Measurements from ENCODE around the gene MYL1. TPM values are rescaled to one million over a fixed set of nuclear protein-coding genes. Genes with fewer than 3 reads are reported as not detected.
A peak's percentile ranks its signal among the peaks of the same experiment; 100 is the strongest.

The MYL1 gene
- total and polyA plus RNA-seq, 2 experiments from 2014 or later, result not detected

- Histone ChIP-seq H3K9me2 (ENCODE audit: insufficient read depth) (no peaks in the 10 kb centered on the region), H4K20me1 (ENCODE audit: insufficient read depth) (no peaks in the 10 kb centered on the region), H2AFZ (no peak overlapping the region), H3K27me3 (replicated peaks; ENCODE audit: insufficient read depth) (no peaks in the 10 kb centered on the region), H3K4me1 (ENCODE audit: insufficient read depth) (no peaks in the 10 kb centered on the region), H3F3A (ENCODE audit: insufficient read depth) (no peaks in the 10 kb centered on the region), H3K36me3 (ENCODE audit: low read depth) (no peaks in the 10 kb centered on the region), H3K79me2 (ENCODE audit: insufficient read depth) (no peaks in the 10 kb centered on the region), H3K9me3 (ENCODE audit: low read depth) (no peaks in the 10 kb centered on the region), H3K27ac (no peak overlapping the region), H3K9ac (no peak overlapping the region), H3K4me2 (ENCODE audit: unreplicated experiment) (no peak overlapping the region), H3K4me3 (no peak overlapping the region)
- DNase-seq, result peak; percentile 1
- 6% methylated on average over 3 of the region's 3 CpGs for WGBS, 2 experiments (ENCODE audit: low coverage in 1 of 2, low lambda C conversion rate in 2 of 2, missing lambda C conversion rate in 2 of 2)
- TF ChIP-seq EZH2phosphoT487 (IDR thresholded peaks at IDR 0.05; ENCODE audit: insufficient read depth, low read depth) (no peak), EZH2 (IDR thresholded peaks at IDR 0.05; ENCODE audit: insufficient read depth, poor library complexity, severe bottlenecking) (no peak)
- in situ Hi-C loops (cut with MboI), result no loop called here
Measured at GRCh38 chr2:210302326-210302725, 12.6 kb downstream of the MYL1 start.

- Histone ChIP-seq H3K79me2 (ENCODE audit: insufficient read depth) (no peaks in the 10 kb centered on the region), H3F3A (ENCODE audit: insufficient read depth) (no peaks in the 10 kb centered on the region), H3K9ac (no peak overlapping the region), H4K20me1 (ENCODE audit: insufficient read depth) (no peaks in the 10 kb centered on the region), H3K36me3 (ENCODE audit: low read depth) (no peaks in the 10 kb centered on the region), H3K27ac (no peak overlapping the region), H3K4me3 (no peak overlapping the region), H3K4me2 (ENCODE audit: unreplicated experiment) (no peak overlapping the region), H2AFZ (no peak overlapping the region), H3K9me3 (ENCODE audit: low read depth) (no peaks in the 10 kb centered on the region), H3K9me2 (ENCODE audit: insufficient read depth) (no peaks in the 10 kb centered on the region), H3K27me3 (replicated peaks; ENCODE audit: insufficient read depth) (no peaks in the 10 kb centered on the region), H3K4me1 (ENCODE audit: insufficient read depth) (no peaks in the 10 kb centered on the region)
- no peak for DNase-seq
- TF ChIP-seq EZH2 (IDR thresholded peaks at IDR 0.05; ENCODE audit: insufficient read depth, poor library complexity, severe bottlenecking), result no peak
- TF ChIP-seq EZH2phosphoT487 (IDR thresholded peaks at IDR 0.05; ENCODE audit: insufficient read depth, low read depth), result no peak
- WGBS, 2 experiments (ENCODE audit: low coverage in 1 of 2, low lambda C conversion rate in 2 of 2, missing lambda C conversion rate in 2 of 2), result 6 to 12% methylated on average over 3 of the region's 3 CpGs
- in situ Hi-C loops (cut with MboI), result no loop called here
Measured at GRCh38 chr2:210299866-210300373, 15.1 kb downstream of the MYL1 start.

GRCh38 chr2:210288408-210288807 is 26.6 kb downstream of the MYL1 start:
- Histone ChIP-seq H3K4me1 (ENCODE audit: insufficient read depth) (no peaks in the 10 kb centered on the region), H3K4me3 (no peak overlapping the region), H3K79me2 (ENCODE audit: insufficient read depth) (no peaks in the 10 kb centered on the region), H3K4me2 (ENCODE audit: unreplicated experiment) (no peak overlapping the region), H3K9ac (no peak overlapping the region), H3K36me3 (ENCODE audit: low read depth) (no peaks in the 10 kb centered on the region), H3K9me2 (ENCODE audit: insufficient read depth) (no peaks in the 10 kb centered on the region), H2AFZ (no peak overlapping the region), H3F3A (ENCODE audit: insufficient read depth) (no peaks in the 10 kb centered on the region), H3K27ac (no peak overlapping the region), H3K27me3 (replicated peaks; ENCODE audit: insufficient read depth) (no peaks in the 10 kb centered on the region), H3K9me3 (ENCODE audit: low read depth) (no peaks in the 10 kb centered on the region), H4K20me1 (ENCODE audit: insufficient read depth) (no peaks in the 10 kb centered on the region)
- no peak for TF ChIP-seq EZH2phosphoT487 (IDR thresholded peaks at IDR 0.05; ENCODE audit: insufficient read depth, low read depth)
- no peak for TF ChIP-seq EZH2 (IDR thresholded peaks at IDR 0.05; ENCODE audit: insufficient read depth, poor library complexity, severe bottlenecking)
- in situ Hi-C loops (cut with MboI), result no loop called here
- no peak for DNase-seq
- 18 to 21% methylated on average over 2 of the region's 2 CpGs for WGBS, 2 experiments (ENCODE audit: low coverage in 1 of 2, low lambda C conversion rate in 2 of 2, missing lambda C conversion rate in 2 of 2)

- no peaks in the 10 kb centered on the region for H3K4me1 ChIP-seq (ENCODE audit: insufficient read depth)
- no peaks in the 10 kb centered on the region for H4K20me1 ChIP-seq (ENCODE audit: insufficient read depth)
- H3K9ac ChIP-seq, result no peak overlapping the region
- no peaks in the 10 kb centered on the region for H3K9me2 ChIP-seq (ENCODE audit: insufficient read depth)
- in situ Hi-C loops (cut with MboI), result no loop called here
- H3K4me3 ChIP-seq, result no peak overlapping the region
- no peak overlapping the region for H3K27ac ChIP-seq
- no peaks in the 10 kb centered on the region for H3K36me3 ChIP-seq (ENCODE audit: low read depth)
- no peaks in the 10 kb centered on the region for H3F3A ChIP-seq (ENCODE audit: insufficient read depth)
- H2AFZ ChIP-seq, result no peak overlapping the region
- H3K79me2 ChIP-seq (ENCODE audit: insufficient read depth), result no peaks in the 10 kb centered on the region
- no peak for DNase-seq
- no peaks in the 10 kb centered on the region for H3K9me3 ChIP-seq (ENCODE audit: low read depth)
- H3K4me2 ChIP-seq (ENCODE audit: unreplicated experiment), result no peak overlapping the region
- TF ChIP-seq EZH2phosphoT487 (IDR thresholded peaks at IDR 0.05; ENCODE audit: insufficient read depth, low read depth) (no peak), EZH2 (IDR thresholded peaks at IDR 0.05; ENCODE audit: insufficient read depth, poor library complexity, severe bottlenecking) (no peak)
- no peaks in the 10 kb centered on the region for H3K27me3 ChIP-seq (replicated peaks; ENCODE audit: insufficient read depth)
Measured at GRCh38 chr2:210287301-210287700, 27.7 kb downstream of the MYL1 start.

GRCh38 chr2:210286123-210286680 is 28.8 kb downstream of the MYL1 start:
- Histone ChIP-seq H3K4me3 (no peak overlapping the region), H4K20me1 (ENCODE audit: insufficient read depth) (no peaks in the 10 kb centered on the region), H3K4me2 (ENCODE audit: unreplicated experiment) (no peak overlapping the region), H3K27ac (no peak overlapping the region), H3K4me1 (ENCODE audit: insufficient read depth) (no peaks in the 10 kb centered on the region), H3K36me3 (ENCODE audit: low read depth) (no peaks in the 10 kb centered on the region), H3K27me3 (replicated peaks; ENCODE audit: insufficient read depth) (no peaks in the 10 kb centered on the region), H3F3A (ENCODE audit: insufficient read depth) (no peaks in the 10 kb centered on the region), H3K9ac (no peak overlapping the region), H2AFZ (no peak overlapping the region), H3K9me3 (ENCODE audit: low read depth) (no peaks in the 10 kb centered on the region), H3K9me2 (ENCODE audit: insufficient read depth) (no peaks in the 10 kb centered on the region), H3K79me2 (ENCODE audit: insufficient read depth) (no peaks in the 10 kb centered on the region)
- TF ChIP-seq EZH2 (IDR thresholded peaks at IDR 0.05; ENCODE audit: insufficient read depth, poor library complexity, severe bottlenecking) (no peak), EZH2phosphoT487 (IDR thresholded peaks at IDR 0.05; ENCODE audit: insufficient read depth, low read depth) (no peak)
- in situ Hi-C loops (cut with MboI), result no loop called here
- no peak for DNase-seq
